Neural cell (in vitro differentiated cells): ENCODE data around the gene CCDC144A. TPM values are rescaled to one million over a fixed set of nuclear protein-coding genes. Genes with fewer than 3 reads are reported as not detected.
"Not testable (repeated sequence)": the region's sequence is repeated elsewhere in the genome, so short reads cannot be mapped to it uniquely, and the experiment has no call there.

ENCODE experiments used
- H2AFZ ChIP-seq: fragments of 200-600, 300-800 bp; sonication (generic), shearing (Covaris generic); 2 replicates; pipeline ENCODE4 v1.6.0; 2014; ENCODE audit warnings: low read depth, mild to moderate bottlenecking, antibody characterized with exemption, low read length, moderate library complexity
- H3F3A ChIP-seq: fragments of 200-600 bp; shearing (Covaris generic); 2 replicates; pipeline ENCODE4 v1.6.1; 2016; ENCODE audit warnings: mild to moderate bottlenecking, moderate library complexity, mixed read lengths, antibody characterized with exemption, low read length; ENCODE audit not compliant: insufficient read depth, poor library complexity, severe bottlenecking
- H3K27ac ChIP-seq: fragments of 200-600, 300-800 bp; sonication (generic), shearing (Covaris generic); 2 replicates; pipeline ENCODE4 v1.5.1; 2014; ENCODE audit warnings: mild to moderate bottlenecking, low read length, moderate library complexity
- H3K27me3 ChIP-seq: fragments of 300-800, 200-600 bp; sonication (generic), shearing (Covaris generic); 2 replicates; pipeline ENCODE4 v1.6.0; 2014; ENCODE audit warnings: mild to moderate bottlenecking, low read depth, low read length, moderate library complexity; ENCODE audit not compliant: insufficient read depth
- H3K36me3 ChIP-seq: fragments of 300-800, 200-600 bp; sonication (generic), shearing (Covaris generic); 2 replicates; pipeline ENCODE4 v1.5.1; 2014; ENCODE audit warnings: mild to moderate bottlenecking, antibody characterized with exemption, low read length, moderate library complexity; ENCODE audit not compliant: insufficient read depth
- H3K4me2 ChIP-seq: fragments of 300-800, 200-600 bp; sonication (generic), shearing (Covaris generic); 2 replicates; pipeline ENCODE4 v1.6.0; 2014; ENCODE audit warnings: mild to moderate bottlenecking, low read length
- H3K4me3 ChIP-seq: fragments of 300-800, 200-600 bp; sonication (generic), shearing (Covaris generic); 2 replicates; pipeline ENCODE4 v1.5.1; 2014; ENCODE audit warnings: mild to moderate bottlenecking, low read length, moderate library complexity
- H3K79me2 ChIP-seq: fragments of 200-600 bp; shearing (Covaris generic); replicated peaks from 2 replicates; pipeline ENCODE4 v1.6.0; 2014; ENCODE audit warnings: mild to moderate bottlenecking, low read length, moderate library complexity; ENCODE audit not compliant: insufficient read depth
- H3K9ac ChIP-seq: fragments of 300-800, 200-600 bp; sonication (generic), shearing (Covaris generic); 2 replicates; pipeline ENCODE4 v1.6.1; 2016; ENCODE audit warnings: mild to moderate bottlenecking, low read length, mixed read lengths
- H3K9me2 ChIP-seq: fragments of 200-600 bp; shearing (Covaris generic); 2 replicates; pipeline ENCODE4 v1.6.1; 2016; ENCODE audit warnings: mild to moderate bottlenecking, low read length, mixed read lengths; ENCODE audit not compliant: insufficient read depth
- H3K9me3 ChIP-seq: fragments of 200-600, 300-800 bp; sonication (generic), shearing (Covaris generic); 2 replicates; pipeline ENCODE4 v1.6.1; 2016; ENCODE audit warnings: mild to moderate bottlenecking, mixed run types, low read length, moderate library complexity, mixed read lengths
- H4K20me1 ChIP-seq: fragments of 200-600 bp; shearing (Covaris generic); 2 replicates; pipeline ENCODE4 v1.6.1; 2016; ENCODE audit warnings: mild to moderate bottlenecking, mixed run types; ENCODE audit not compliant: insufficient read depth
- EP300 ChIP-seq: fragments of 450-650 bp; conservative IDR thresholded peaks from 2 replicates; pipeline ENCODE4 v1.6.1; 2014; ENCODE audit warnings: antibody characterized with exemption, mild to moderate bottlenecking, moderate library complexity; ENCODE audit not compliant: poor library complexity, severe bottlenecking
- EZH2 ChIP-seq: fragments of 200-600, 300-800 bp; shearing (Covaris generic), sonication (generic); IDR thresholded peaks from 2 replicates; pipeline ENCODE4 v1.6.1; 2014; ENCODE audit warnings: antibody characterized with exemption, low read length, borderline replicate concordance, mild to moderate bottlenecking; ENCODE audit not compliant: insufficient read depth, poor library complexity, severe bottlenecking
- MXI1 ChIP-seq: fragments of 450-650 bp; conservative IDR thresholded peaks from 2 replicates; pipeline ENCODE4 v1.6.1; 2014; ENCODE audit warnings: antibody characterized with exemption, mild to moderate bottlenecking; ENCODE audit not compliant: poor library complexity, severe bottlenecking
- POLR2AphosphoS5 ChIP-seq: IDR thresholded peaks from 2 replicates; pipeline ENCODE4 v1.6.1; 2012
- RAD21 ChIP-seq: fragments of 450-650 bp; conservative IDR thresholded peaks from 2 replicates; pipeline ENCODE4 v1.6.1; 2014; ENCODE audit warnings: antibody characterized with exemption, mild to moderate bottlenecking, moderate library complexity
- SMC3 ChIP-seq: fragments of 450-650 bp; conservative IDR thresholded peaks from 2 replicates; pipeline ENCODE4 v1.6.1; 2014; ENCODE audit warnings: antibody characterized with exemption, mild to moderate bottlenecking, moderate library complexity; ENCODE audit not compliant: poor library complexity
- TAF1 ChIP-seq: IDR thresholded peaks from 2 replicates; pipeline ENCODE4 v1.6.1; 2012; ENCODE audit warnings: low read depth
- polyA plus RNA-seq: library from polyadenylated mRNA; depleted of rRNA; stranded (reverse); fragments of >200 nt; gene quantifications from 2 replicates; pipeline ENCODE4 v1.2.3, GENCODE V29; 2014
- TF ChIP-seq, protein P1 (sequence below): fragments of 450-650 bp; IDR thresholded peaks from 2 replicates; pipeline ENCODE4 v1.5.1; 2014; ENCODE audit warnings: antibody characterized with exemption, mild to moderate bottlenecking, moderate library complexity; ENCODE audit not compliant: poor library complexity, severe bottlenecking
- TF ChIP-seq, protein P2 (sequence below): IDR thresholded peaks from 2 replicates; pipeline ENCODE4 v1.6.1; 2012; ENCODE audit warnings: borderline replicate concordance

CCDC144A gene
- polyA plus RNA-seq, 1 donor from 2014 or later = 3.2 TPM

DNA sequence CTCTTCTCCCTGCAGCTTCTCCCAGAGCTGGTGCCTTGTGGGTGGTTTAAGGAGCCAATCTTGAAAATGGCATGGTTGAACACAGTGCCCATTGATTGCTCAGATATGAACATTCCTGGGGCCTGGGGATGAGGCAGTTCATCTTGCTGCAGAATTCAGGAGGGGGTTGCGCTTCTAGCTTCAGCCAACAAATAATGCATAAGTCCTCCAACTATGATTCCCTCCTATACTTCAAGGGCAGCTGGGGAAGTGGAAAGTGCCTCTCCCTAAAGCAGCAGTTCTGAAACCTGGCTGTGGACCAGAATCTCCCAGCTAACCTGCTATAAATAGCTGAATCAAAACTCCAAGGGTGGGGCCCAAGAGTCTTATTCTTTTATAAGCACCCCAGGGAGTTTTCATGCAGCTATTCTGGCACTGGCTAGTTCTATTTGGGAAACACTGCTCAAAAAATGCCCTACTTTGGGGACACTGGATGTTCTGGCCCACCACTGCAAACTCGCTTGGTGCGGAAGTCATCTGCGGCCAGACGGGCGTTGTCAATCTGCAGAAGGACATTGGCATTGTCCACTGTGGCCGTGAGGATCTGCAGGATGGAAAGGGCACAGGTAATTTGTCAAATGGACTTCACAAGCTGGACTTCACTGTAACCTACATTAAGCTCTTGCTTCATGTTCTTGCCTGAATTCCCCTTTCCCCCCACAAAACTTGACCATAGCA is 130.3 kb downstream of the CCDC144A start:
- no peaks in the 10 kb centered on the region for H4K20me1 ChIP-seq
- H3K27me3 ChIP-seq = no peaks in the 10 kb centered on the region
- H3K79me2 ChIP-seq = no peaks in the 10 kb centered on the region
- no peak overlapping the region for H2AFZ ChIP-seq
- H3K4me2 ChIP-seq = no peak overlapping the region
- no peaks in the 10 kb centered on the region for H3K36me3 ChIP-seq
- H3K27ac ChIP-seq = no peak overlapping the region
- H3F3A ChIP-seq = no peaks in the 10 kb centered on the region
- no peak overlapping the region for H3K4me3 ChIP-seq
- H3K9me2 ChIP-seq = no peaks in the 10 kb centered on the region
- no peak overlapping the region for H3K9ac ChIP-seq
- TF ChIP-seq SMC3 (no peak), EZH2 (no peak), EP300 (no peak), TAF1 (no peak), MXI1 (no peak), POLR2AphosphoS5 (no peak), RAD21 (no peak)
- TF ChIP-seq, protein P1, sequence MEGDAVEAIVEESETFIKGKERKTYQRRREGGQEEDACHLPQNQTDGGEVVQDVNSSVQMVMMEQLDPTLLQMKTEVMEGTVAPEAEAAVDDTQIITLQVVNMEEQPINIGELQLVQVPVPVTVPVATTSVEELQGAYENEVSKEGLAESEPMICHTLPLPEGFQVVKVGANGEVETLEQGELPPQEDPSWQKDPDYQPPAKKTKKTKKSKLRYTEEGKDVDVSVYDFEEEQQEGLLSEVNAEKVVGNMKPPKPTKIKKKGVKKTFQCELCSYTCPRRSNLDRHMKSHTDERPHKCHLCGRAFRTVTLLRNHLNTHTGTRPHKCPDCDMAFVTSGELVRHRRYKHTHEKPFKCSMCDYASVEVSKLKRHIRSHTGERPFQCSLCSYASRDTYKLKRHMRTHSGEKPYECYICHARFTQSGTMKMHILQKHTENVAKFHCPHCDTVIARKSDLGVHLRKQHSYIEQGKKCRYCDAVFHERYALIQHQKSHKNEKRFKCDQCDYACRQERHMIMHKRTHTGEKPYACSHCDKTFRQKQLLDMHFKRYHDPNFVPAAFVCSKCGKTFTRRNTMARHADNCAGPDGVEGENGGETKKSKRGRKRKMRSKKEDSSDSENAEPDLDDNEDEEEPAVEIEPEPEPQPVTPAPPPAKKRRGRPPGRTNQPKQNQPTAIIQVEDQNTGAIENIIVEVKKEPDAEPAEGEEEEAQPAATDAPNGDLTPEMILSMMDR = no peak
- TF ChIP-seq, protein P2, sequence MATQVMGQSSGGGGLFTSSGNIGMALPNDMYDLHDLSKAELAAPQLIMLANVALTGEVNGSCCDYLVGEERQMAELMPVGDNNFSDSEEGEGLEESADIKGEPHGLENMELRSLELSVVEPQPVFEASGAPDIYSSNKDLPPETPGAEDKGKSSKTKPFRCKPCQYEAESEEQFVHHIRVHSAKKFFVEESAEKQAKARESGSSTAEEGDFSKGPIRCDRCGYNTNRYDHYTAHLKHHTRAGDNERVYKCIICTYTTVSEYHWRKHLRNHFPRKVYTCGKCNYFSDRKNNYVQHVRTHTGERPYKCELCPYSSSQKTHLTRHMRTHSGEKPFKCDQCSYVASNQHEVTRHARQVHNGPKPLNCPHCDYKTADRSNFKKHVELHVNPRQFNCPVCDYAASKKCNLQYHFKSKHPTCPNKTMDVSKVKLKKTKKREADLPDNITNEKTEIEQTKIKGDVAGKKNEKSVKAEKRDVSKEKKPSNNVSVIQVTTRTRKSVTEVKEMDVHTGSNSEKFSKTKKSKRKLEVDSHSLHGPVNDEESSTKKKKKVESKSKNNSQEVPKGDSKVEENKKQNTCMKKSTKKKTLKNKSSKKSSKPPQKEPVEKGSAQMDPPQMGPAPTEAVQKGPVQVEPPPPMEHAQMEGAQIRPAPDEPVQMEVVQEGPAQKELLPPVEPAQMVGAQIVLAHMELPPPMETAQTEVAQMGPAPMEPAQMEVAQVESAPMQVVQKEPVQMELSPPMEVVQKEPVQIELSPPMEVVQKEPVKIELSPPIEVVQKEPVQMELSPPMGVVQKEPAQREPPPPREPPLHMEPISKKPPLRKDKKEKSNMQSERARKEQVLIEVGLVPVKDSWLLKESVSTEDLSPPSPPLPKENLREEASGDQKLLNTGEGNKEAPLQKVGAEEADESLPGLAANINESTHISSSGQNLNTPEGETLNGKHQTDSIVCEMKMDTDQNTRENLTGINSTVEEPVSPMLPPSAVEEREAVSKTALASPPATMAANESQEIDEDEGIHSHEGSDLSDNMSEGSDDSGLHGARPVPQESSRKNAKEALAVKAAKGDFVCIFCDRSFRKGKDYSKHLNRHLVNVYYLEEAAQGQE = no peak
- no peaks in the 10 kb centered on the region for H3K9me3 ChIP-seq

DNA sequence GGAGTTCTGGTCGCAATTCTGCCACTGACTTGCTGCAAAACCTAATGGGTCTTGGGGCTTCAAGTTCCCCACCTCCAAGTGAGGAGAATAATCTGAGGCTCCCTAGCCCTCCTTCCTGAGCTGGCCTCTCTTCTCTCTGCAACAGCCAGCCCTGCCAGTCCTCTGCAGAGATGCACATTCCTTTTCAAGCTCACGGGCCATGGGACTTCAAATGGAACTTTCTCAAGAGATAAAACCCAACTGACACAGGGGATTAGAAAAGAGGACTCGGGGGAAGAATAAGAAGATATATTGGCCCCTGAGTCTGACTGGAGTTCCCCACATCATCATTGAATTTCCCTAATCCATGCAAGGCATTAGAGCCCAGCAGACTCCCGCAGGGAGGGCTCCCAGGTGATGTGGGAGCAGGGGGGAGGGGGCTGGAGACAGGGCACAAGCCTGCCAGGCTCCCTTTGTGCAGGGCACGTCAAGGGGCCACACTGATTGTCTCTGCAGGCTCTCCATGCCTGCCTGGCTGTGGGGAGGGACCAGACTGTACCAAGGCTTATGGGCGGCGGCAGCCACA is 131.0 kb downstream of the CCDC144A start:
- no peaks in the 10 kb centered on the region for H3K9me3 ChIP-seq
- H3K79me2 ChIP-seq = no peaks in the 10 kb centered on the region
- no peak overlapping the region for H3K27ac ChIP-seq
- H3K9me2 ChIP-seq = no peaks in the 10 kb centered on the region
- H3K36me3 ChIP-seq = no peaks in the 10 kb centered on the region
- H2AFZ ChIP-seq = no peak overlapping the region
- no peak overlapping the region for H3K4me2 ChIP-seq
- no peak overlapping the region for H3K4me3 ChIP-seq
- TF ChIP-seq POLR2AphosphoS5 = no peak
- TF ChIP-seq TAF1 = no peak
- TF ChIP-seq, protein P1 = no peak
- TF ChIP-seq EP300 = no peak
- no peak for TF ChIP-seq SMC3
- TF ChIP-seq MXI1 = no peak
- no peak for TF ChIP-seq EZH2
- no peak for TF ChIP-seq RAD21
- TF ChIP-seq, protein P2 = no peak
- no peaks in the 10 kb centered on the region for H3F3A ChIP-seq
- no peak overlapping the region for H3K9ac ChIP-seq
- H4K20me1 ChIP-seq = no peaks in the 10 kb centered on the region
- no peaks in the 10 kb centered on the region for H3K27me3 ChIP-seq

DNA sequence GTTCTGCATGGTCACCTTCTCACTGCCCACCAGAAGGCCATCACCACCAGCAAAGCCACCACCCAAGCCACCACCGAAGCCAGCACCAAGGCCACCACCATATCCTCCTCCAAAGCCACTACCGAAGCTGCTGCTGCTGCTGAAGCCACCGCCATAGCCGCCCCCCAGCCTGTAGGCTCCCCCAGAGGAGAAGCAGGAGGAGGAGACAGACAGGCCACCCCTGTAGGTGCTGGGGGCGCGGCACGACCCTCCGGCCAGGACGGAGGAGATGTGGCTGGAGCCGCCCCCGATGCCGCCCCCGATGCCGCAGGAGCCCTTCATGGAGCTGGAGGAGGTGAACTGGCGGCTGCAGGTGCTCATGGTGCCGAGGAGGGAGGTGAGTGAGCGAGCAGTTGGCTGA is 132.1 kb downstream of the CCDC144A start:
- H3K9ac ChIP-seq, H3F3A ChIP-seq, H3K4me2 ChIP-seq, H3K27ac ChIP-seq, H3K4me3 ChIP-seq, H3K9me3 ChIP-seq, H3K36me3 ChIP-seq, H3K27me3 ChIP-seq, H3K79me2 ChIP-seq, H3K9me2 ChIP-seq, H2AFZ ChIP-seq, H4K20me1 ChIP-seq: not testable (repeated sequence)
